ENCODE measurements around the gene MCC.

- TF ChIP-seq NFIC (IDR thresholded peaks at IDR 0.05) (no peak), TEAD4 (IDR thresholded peaks at IDR 0.05) (no peak), EP300 (IDR thresholded peaks at IDR 0.05; ENCODE audit: borderline replicate concordance) (no peak), EGR1 (IDR thresholded peaks at IDR 0.05) (no peak), REST (IDR thresholded peaks at IDR 0.05; ENCODE audit: low read depth) (no peak), RAD21 (IDR thresholded peaks at IDR 0.05; ENCODE audit: low read depth) (no peak), TAF1 (IDR thresholded peaks at IDR 0.05; ENCODE audit: low read depth) (no peak), CREB1 (IDR thresholded peaks at IDR 0.05; ENCODE audit: low read depth) (no peak), ZBTB7A (IDR thresholded peaks at IDR 0.05; ENCODE audit: low read depth) (no peak), YY1 (IDR thresholded peaks at IDR 0.05; ENCODE audit: low read depth) (no peak), USF1 (IDR thresholded peaks at IDR 0.05) (no peak), TCF12 (IDR thresholded peaks at IDR 0.05; ENCODE audit: low read depth) (no peak)
Observed at GRCh38 chr5:113106821-113107220, 381.4 kb downstream of the MCC start.

All from Ishikawa (cell line).